Vagina (tissue), 2 donors: ENCODE data around the gene SORL1-AS1.

Experiments
- DNase-seq, 2 donors: peaks; one replicate each; pipeline ENCODE4 v3.0.0-alpha.2; 2017; ENCODE audit errors: extremely low spot score in 2 of 2
- H3K27ac ChIP-seq: fragments of 200-600 bp; sonication (generic); one replicate; pipeline ENCODE4 v1.5.1; 2019
- H3K27me3 ChIP-seq: fragments of 200-600 bp; sonication (generic); one replicate; pipeline ENCODE4 v1.5.1; 2019
- H3K36me3 ChIP-seq, 2 donors: fragments of 200-600 bp; sonication (generic); one replicate each; pipeline ENCODE4 v1.5.1; 2017 to 2019
- H3K4me1 ChIP-seq: fragments of 200-600 bp; sonication (generic); one replicate; pipeline ENCODE4 v1.5.1; 2019
- H3K4me3 ChIP-seq, 2 donors: fragments of 200-600 bp; sonication (generic); 1 replicate in 1 of 2; 2 replicates in 1 of 2; pipeline ENCODE4 v1.5.1; 2016 to 2019
- H3K9me3 ChIP-seq: fragments of 200-600 bp; sonication (generic); one replicate; pipeline ENCODE4 v1.5.1; 2019
- POLR2A ChIP-seq, 2 donors: fragments of 450-650 bp; IDR thresholded peaks; one replicate each; pipeline ENCODE4 v1.6.1; 2017; ENCODE audit warnings: antibody characterized with exemption in 2 of 2, mild to moderate bottlenecking in 2 of 2, moderate library complexity in 2 of 2
- POLR2AphosphoS5 ChIP-seq, 2 donors: sonication (generic); formaldehyde crosslinking; IDR thresholded peaks; one replicate each; pipeline ENCODE4 v1.9.0; 2017; ENCODE audit warnings: antibody characterized with exemption in 2 of 2, mild to moderate bottlenecking in 2 of 2, low read depth in 1 of 2; ENCODE audit not compliant: insufficient read depth in 1 of 2
- intact Hi-C: fragments of 100-400 bp; cut with DNase I; formaldehyde crosslinking; loops from one replicate; pipeline ENCODE4 v1.15.1; 2023
- TF ChIP-seq, protein P1 (sequence below), 3 experiments: fragments of 450-650 bp in 2 of 3; fragments of 200-600 bp in 1 of 3; sonication (generic) in 1 of 3; IDR thresholded peaks; one replicate each; pipeline ENCODE4 v1.5.1; 2017 to 2019; ENCODE audit warnings: antibody characterized with exemption in 3 of 3, mild to moderate bottlenecking in 2 of 3, moderate library complexity in 2 of 3

Gene SORL1-AS1

DNA sequence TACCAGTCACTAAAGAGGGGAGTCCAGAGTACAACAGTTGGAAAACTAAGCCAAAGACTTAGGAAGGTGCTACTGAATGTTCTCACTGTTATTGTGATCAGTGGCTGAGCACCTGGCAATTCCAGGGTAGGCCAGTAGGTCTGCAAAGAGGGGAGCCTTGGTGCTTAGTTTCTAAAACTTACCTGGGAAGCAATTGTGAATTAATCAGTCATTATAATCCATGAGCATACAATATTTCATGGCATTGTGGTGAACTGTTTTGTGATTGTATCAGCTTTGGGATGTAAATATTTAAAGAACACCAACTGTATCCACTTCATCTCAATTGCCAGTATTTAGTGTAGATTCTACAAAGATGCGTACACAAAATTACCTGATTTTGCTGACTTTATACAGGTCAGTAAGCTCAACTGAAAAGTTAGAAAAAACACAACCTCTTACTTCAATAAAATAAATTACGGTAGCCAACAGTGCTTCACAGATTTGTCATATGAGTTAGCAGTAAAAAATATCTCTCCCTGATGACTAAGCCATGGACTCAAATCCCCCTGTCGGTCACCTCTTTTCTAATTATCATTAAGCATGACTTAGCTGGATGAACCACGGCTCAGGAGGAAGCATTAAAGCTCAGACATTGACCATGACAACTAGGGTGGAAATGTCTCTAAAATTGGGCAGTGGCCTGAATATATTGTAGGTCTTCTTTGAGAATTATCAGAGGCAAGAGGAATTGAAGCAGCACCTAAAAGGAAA is 31.4 kb downstream of the SORL1-AS1 start:
- no peak for DNase-seq
- H3K4me3 ChIP-seq: no peak overlapping the region
- H3K9me3 ChIP-seq: no peaks in the 10 kb centered on the region
- peaks cover 13% of the 10 kb centered on the region for H3K4me1 ChIP-seq
- H3K27me3 ChIP-seq: no peaks in the 10 kb centered on the region
- intact Hi-C loops: no loop called here
- H3K27ac ChIP-seq: no peak overlapping the region
- H3K36me3 ChIP-seq: no peaks in the 10 kb centered on the region
- no peak for TF ChIP-seq POLR2A (IDR thresholded peaks at IDR 0.05)
- TF ChIP-seq, protein P1, sequence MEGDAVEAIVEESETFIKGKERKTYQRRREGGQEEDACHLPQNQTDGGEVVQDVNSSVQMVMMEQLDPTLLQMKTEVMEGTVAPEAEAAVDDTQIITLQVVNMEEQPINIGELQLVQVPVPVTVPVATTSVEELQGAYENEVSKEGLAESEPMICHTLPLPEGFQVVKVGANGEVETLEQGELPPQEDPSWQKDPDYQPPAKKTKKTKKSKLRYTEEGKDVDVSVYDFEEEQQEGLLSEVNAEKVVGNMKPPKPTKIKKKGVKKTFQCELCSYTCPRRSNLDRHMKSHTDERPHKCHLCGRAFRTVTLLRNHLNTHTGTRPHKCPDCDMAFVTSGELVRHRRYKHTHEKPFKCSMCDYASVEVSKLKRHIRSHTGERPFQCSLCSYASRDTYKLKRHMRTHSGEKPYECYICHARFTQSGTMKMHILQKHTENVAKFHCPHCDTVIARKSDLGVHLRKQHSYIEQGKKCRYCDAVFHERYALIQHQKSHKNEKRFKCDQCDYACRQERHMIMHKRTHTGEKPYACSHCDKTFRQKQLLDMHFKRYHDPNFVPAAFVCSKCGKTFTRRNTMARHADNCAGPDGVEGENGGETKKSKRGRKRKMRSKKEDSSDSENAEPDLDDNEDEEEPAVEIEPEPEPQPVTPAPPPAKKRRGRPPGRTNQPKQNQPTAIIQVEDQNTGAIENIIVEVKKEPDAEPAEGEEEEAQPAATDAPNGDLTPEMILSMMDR (IDR thresholded peaks at IDR 0.05): no peak
- TF ChIP-seq POLR2AphosphoS5 (IDR thresholded peaks at IDR 0.05; ENCODE audit: insufficient read depth in 1 of 2, low read depth in 1 of 2): no peak

DNA sequence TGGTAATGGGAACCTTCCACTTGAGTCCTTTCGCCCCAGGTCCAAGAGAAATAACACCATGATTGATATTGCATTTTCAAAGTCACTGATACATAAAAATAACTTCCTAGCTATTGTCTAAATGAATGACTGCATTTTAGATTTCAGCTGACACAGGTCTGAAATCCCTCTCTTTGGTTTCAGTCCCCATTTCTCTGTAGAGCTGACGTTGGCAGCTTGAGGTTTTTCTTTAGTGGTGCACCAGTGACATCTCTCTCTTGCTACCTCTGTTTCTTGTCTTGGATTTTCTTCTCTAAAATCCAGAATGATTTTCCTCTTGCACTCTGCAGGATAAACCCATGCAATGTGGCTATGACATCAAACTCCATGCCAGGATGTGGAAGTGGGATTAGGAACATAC is 32.4 kb downstream of the SORL1-AS1 start:
- H3K4me3 ChIP-seq: no peak overlapping the region
- intact Hi-C loops: loop anchor here (1.0 kb wide), 1 partner anchor 36 kb away; no protein-coding TSS in a partner anchor

DNA sequence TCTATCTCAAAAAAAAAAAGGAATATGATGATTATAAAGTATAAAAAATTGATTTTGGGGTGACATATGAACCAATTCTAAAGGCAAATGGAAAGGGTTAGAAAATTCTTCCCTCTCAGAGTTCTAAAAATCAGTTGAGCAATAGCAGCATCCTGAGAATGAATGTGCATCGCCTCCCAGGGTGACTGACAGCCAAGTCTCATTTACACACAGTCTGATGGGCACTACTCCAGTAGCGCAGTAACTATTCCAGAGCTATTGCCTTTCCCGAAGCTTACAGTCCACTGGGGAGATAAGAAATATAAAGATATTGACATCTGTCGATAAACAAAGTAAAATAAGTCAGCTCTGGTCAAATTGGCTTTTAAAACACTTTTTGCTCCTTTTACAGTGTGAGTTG is 32.9 kb downstream of the SORL1-AS1 start:
- TF ChIP-seq, protein P1 (IDR thresholded peaks at IDR 0.05): no peak
- TF ChIP-seq POLR2AphosphoS5 (IDR thresholded peaks at IDR 0.05; ENCODE audit: insufficient read depth in 1 of 2, low read depth in 1 of 2) (no peak), POLR2A (IDR thresholded peaks at IDR 0.05) (no peak)
- Histone ChIP-seq H3K27me3 (no peaks in the 10 kb centered on the region), H3K4me1 (peaks cover 23% of the 10 kb centered on the region), H3K27ac (no peak overlapping the region), H3K4me3 (no peak overlapping the region), H3K9me3 (no peaks in the 10 kb centered on the region), H3K36me3 (no peaks in the 10 kb centered on the region)
- DNase-seq: no peak
- intact Hi-C loops: loop anchor here (1.0 kb wide), 1 partner anchor 36 kb away; no protein-coding TSS in a partner anchor

More for the DNA sequence above, 32.4 kb downstream of the SORL1-AS1 start:
- Histone ChIP-seq H3K36me3 (no peaks in the 10 kb centered on the region), H3K4me1 (peaks cover 22% of the 10 kb centered on the region), H3K9me3 (no peaks in the 10 kb centered on the region), H3K27ac (no peak overlapping the region), H3K27me3 (no peaks in the 10 kb centered on the region)
- TF ChIP-seq POLR2AphosphoS5 (IDR thresholded peaks at IDR 0.05; ENCODE audit: insufficient read depth in 1 of 2, low read depth in 1 of 2) (no peak), POLR2A (IDR thresholded peaks at IDR 0.05) (no peak)
- TF ChIP-seq, protein P1 (IDR thresholded peaks at IDR 0.05): no peak
- no peak for DNase-seq

DNA sequence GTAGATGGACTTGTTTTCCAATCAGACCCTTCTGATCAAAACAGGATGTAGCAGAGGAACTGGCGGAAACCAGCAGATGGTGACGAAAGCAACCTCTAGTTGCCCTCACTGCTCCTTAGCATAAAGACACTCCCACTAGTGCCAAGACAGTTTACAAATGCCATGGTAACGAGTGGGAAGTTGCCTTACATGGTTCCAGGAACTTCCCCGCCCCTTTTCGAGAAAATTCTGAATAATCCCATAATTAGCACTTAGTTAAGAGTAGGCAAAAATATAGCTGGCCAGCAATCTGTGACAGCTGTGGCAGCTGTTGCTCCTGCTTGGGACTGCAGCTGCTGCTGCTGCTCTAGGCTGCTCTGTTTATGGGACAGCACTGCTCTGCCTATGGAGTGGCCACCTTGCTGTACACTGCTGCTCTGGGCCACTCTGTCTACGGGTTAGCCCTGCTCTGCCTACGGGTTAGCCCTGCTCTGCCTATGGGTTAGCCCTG is 34.1 kb downstream of the SORL1-AS1 start:
- no peak for TF ChIP-seq POLR2AphosphoS5 (IDR thresholded peaks at IDR 0.05; ENCODE audit: insufficient read depth in 1 of 2, low read depth in 1 of 2)
- no peak for TF ChIP-seq POLR2A (IDR thresholded peaks at IDR 0.05)
- TF ChIP-seq, protein P1 (IDR thresholded peaks at IDR 0.05): no peak
- H3K4me3 ChIP-seq: no peak overlapping the region

DNA sequence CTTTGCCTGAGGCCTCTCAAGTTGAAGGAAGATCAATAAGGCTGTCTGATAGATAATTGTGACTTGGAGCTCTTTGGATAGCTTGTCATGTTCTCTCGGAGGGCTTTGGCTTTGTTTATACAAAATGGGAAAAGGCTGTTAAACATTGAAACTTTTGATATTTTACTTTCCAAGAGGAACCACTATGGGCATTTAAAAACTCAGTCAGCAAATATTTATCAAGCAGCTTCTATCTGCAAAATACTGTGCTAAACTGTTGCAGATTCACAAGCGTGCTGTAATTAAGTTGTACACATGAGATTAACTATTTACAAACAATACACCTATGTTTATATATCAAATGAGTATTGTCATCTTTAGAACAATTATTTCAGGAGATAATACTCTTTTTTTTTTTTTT is 35.2 kb downstream of the SORL1-AS1 start:
- intact Hi-C loops: no loop called here
- Histone ChIP-seq H3K9me3 (no peaks in the 10 kb centered on the region), H3K27me3 (no peaks in the 10 kb centered on the region), H3K27ac (no peak overlapping the region), H3K36me3 (no peaks in the 10 kb centered on the region), H3K4me3 (no peak overlapping the region), H3K4me1 (peaks cover 23% of the 10 kb centered on the region)
- TF ChIP-seq, protein P1 (IDR thresholded peaks at IDR 0.05): no peak
- TF ChIP-seq POLR2A (IDR thresholded peaks at IDR 0.05) (no peak), POLR2AphosphoS5 (IDR thresholded peaks at IDR 0.05; ENCODE audit: insufficient read depth in 1 of 2, low read depth in 1 of 2) (no peak)
- DNase-seq: no peak

More for the DNA sequence above, 34.1 kb downstream of the SORL1-AS1 start:
- H3K4me1 ChIP-seq: peaks cover 23% of the 10 kb centered on the region
- H3K27me3 ChIP-seq: no peaks in the 10 kb centered on the region
- intact Hi-C loops: no loop called here
- H3K27ac ChIP-seq: no peak overlapping the region
- no peaks in the 10 kb centered on the region for H3K9me3 ChIP-seq
- DNase-seq: no peak
- no peaks in the 10 kb centered on the region for H3K36me3 ChIP-seq
